Measurements from ENCODE around the gene TPRN.

DNA sequence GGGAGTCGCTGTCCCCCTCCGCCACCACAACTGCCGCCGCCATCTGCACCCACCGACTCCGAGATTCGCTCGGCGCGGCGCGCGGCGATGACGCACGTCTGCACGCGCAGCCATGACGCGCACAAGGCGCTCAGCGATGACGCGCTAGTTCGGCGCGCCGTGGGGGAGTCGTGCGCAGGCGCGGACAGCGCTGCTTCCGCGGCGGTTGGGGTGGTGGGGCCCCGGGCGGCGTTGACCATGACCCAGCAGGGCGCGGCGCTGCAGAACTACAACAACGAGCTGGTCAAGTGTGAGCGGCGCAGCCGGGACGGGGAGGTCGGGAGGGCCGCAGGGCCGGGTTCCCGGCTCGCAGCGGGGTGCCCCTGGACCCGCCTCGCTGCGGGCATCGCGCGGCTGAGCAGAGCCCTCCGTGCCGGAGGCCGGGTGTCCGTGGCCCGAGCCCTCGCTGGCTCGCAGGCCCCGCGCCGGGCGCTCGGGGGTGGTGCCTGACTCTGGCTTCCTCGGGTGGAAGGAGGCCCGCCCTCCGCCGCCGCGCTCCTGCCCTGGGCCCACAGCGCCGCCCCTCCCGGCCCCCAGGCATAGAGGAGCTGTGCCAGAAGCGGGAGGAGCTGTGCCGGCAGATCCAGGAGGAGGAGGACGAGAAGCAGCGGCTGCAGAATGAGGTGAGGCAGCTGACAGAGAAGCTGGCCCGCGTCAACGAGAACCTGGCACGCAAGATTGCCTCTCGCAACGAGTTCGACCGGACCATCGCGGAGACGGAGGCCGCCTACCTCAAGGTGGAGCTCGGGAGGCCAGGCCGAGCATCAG lies 11.8 kb downstream of the TPRN start, which contains the start of the genes ANAPC2 and SSNA1:
- TF ChIP-seq, protein P1, sequence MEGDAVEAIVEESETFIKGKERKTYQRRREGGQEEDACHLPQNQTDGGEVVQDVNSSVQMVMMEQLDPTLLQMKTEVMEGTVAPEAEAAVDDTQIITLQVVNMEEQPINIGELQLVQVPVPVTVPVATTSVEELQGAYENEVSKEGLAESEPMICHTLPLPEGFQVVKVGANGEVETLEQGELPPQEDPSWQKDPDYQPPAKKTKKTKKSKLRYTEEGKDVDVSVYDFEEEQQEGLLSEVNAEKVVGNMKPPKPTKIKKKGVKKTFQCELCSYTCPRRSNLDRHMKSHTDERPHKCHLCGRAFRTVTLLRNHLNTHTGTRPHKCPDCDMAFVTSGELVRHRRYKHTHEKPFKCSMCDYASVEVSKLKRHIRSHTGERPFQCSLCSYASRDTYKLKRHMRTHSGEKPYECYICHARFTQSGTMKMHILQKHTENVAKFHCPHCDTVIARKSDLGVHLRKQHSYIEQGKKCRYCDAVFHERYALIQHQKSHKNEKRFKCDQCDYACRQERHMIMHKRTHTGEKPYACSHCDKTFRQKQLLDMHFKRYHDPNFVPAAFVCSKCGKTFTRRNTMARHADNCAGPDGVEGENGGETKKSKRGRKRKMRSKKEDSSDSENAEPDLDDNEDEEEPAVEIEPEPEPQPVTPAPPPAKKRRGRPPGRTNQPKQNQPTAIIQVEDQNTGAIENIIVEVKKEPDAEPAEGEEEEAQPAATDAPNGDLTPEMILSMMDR (IDR thresholded peaks at IDR 0.05), result peak; percentile 46
- no peak for TF ChIP-seq EZH2 (IDR thresholded peaks at IDR 0.05)
- no peak for TF ChIP-seq EZH2phosphoT487 (IDR thresholded peaks at IDR 0.05)

Data from neural progenitor cell (in vitro differentiated cells).